ENCODE measurements around the gene ADGRV1. TPM values are rescaled to one million over a fixed set of nuclear protein-coding genes. Genes with fewer than 3 reads are reported as not detected.

ADGRV1 gene
- polyA plus RNA-seq, 3 donors: 10.2 to 14.8 (median 10.6) TPM

GRCh38 chr5:91121347-91121993 is 562.9 kb downstream of the ADGRV1 start:
- DNase-seq (ENCODE audit: low read depth in 3 of 3, low spot score in 2 of 3): no peak

DNA sequence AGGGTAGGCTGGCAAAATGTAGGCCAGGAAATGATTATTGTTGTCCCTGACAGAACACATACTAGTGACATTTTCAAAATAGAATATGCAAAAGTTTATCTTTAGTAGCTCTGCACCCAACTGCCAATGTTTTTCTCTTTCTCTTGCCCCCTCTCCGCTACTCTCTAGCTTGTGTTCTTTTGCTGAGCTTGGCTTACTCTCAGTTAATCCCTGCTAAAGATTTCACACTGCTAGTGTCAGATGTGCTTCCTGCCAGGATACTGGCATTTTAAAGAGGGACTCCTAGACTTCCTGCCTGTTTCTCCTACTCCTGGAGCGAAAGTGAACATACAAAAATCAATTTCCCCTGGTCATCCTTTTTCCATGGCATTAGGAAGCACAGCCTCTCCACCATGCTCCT is 564.1 kb downstream of the ADGRV1 start:
- DNase-seq (ENCODE audit: low read depth in 3 of 3, low spot score in 2 of 3): no peak

DNA sequence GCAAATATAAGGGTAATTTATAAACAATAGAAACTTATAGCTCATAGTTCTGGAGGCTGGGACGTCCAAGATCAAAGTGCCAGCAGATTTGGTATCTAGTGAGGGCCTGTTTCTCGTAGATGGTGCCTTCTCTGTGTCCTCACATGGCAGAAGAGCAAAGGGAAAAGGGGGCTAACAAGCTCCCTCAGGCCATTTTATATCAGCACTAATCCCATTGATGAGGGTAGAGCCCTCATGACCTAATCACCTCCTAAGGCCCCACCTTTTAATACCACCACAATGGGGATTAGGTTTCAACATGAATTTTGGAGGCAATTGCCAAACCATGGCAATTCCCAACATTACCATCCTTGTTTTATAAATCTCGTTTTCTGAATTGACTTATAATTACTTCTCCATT is 564.7 kb downstream of the ADGRV1 start:
- no peak for DNase-seq (ENCODE audit: low read depth in 3 of 3, low spot score in 2 of 3)

DNA sequence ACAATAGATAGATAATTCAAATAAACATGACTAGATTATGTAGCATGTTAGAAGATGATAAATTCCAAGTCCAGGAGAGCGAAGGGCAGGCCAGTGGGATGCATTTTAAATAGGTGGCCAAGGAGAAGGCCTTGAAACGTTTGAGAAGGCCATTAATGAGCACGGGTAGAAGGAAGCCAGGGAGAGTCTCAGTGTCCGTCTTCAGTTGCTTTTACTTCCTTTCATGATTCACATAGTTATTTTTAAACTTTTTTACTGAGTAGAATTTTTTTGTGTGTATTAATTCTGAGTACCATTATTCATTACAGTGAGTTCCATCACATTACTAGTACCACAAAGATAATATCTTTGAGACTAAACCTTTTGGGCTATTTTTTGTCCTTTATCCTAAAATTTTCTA is 565.3 kb downstream of the ADGRV1 start:
- no peak for DNase-seq (ENCODE audit: low read depth in 3 of 3, low spot score in 2 of 3)

- no peak for DNase-seq (ENCODE audit: low read depth in 3 of 3, low spot score in 2 of 3)
Observed at GRCh38 chr5:91125916-91126315, 567.3 kb downstream of the ADGRV1 start.

- DNase-seq (ENCODE audit: low read depth in 3 of 3, low spot score in 2 of 3): no peak
Observed at GRCh38 chr5:91126448-91126847, 567.9 kb downstream of the ADGRV1 start.

GRCh38 chr5:91126888-91127287 is 568.3 kb downstream of the ADGRV1 start:
- DNase-seq (ENCODE audit: low read depth in 3 of 3, low spot score in 2 of 3): no peak

- no peak for DNase-seq (ENCODE audit: low read depth in 3 of 3, low spot score in 2 of 3)
Observed at GRCh38 chr5:91127456-91128081, 569.0 kb downstream of the ADGRV1 start.

- DNase-seq (ENCODE audit: low read depth in 3 of 3, low spot score in 2 of 3): no peak
Observed at GRCh38 chr5:91128604-91129003, 570.0 kb downstream of the ADGRV1 start.

DNA sequence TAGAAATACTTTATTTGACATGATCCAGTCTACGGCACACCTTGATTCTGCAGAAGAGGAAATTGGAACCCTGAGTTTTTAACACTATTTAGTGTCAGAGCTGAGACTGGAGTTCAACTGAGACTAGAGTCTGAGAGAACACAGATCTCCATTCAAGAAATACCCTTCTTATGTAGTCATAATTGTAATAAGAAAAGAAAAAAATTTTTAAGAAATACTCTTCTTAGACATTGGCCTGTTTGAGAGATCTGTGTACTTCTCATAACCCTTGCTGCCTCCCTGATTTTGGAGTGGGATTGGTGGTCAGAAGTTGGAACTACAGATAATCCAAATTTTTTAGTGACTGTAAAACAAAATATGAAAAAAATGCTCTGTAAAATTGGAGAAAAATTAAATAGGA is 571.2 kb downstream of the ADGRV1 start:
- no peak for DNase-seq (ENCODE audit: low read depth in 3 of 3, low spot score in 2 of 3)

GRCh38 chr5:91130759-91131158 is 572.2 kb downstream of the ADGRV1 start:
- no peak for DNase-seq (ENCODE audit: low read depth in 3 of 3, low spot score in 2 of 3)

DNA sequence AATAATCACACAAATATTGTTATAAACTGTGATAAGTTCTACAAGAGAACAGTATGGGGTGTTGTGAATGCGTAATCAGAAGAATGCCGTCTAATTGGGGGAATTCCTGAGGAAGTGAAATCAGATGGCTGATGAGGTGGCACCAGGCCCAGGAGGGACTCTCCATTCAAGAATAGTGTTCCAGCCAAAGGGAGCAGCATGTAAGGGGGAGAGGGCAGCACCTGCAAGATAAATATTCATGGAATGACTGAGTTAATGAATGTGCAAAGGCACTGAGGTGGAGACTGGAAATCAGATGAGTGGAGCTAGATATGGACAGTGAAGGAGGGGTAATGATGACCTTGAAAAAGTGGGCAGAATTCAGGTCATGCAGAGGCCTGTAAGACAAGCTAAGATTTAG is 574.0 kb downstream of the ADGRV1 start:
- DNase-seq (ENCODE audit: low read depth in 3 of 3, low spot score in 2 of 3): no peak

- DNase-seq (ENCODE audit: low read depth in 3 of 3, low spot score in 2 of 3): no peak
Observed at GRCh38 chr5:91133183-91133582, 574.6 kb downstream of the ADGRV1 start.

DNA sequence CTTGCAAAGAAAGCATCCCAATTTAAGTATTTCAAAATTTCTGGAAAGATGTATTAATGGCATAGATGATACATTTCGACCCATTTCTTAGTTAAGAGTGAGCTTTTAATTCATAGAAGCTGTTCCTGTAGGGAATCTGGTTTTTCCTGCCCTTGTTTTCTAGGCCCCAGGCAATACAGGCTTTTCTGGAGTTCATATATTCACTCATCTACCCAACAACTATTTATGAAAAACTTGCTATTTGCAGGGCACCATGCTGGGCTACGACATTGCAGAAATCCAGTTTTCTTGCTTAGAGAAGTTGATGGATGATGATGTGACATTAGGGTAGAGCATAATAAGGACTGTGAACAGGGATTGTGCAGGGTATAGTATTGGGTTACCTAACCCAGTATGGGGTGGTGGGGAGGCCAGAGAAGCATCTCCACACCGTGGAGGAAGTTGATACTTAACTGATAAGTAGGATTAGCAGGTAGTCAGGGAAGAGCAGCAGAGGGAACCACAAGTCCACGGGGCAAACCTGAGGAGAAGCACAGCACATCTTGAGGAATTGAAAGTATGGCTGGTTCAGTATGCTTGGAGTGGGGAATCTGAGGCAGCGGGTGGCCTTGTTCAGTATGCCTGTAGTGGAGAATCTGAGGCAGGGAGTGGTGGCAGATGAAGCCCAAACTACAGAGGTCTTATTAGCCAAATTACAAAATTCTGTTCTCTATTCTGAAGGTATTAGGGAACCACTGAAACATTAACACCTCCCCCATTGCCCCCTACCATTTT is 577.1 kb downstream of the ADGRV1 start:
- DNase-seq (ENCODE audit: low read depth in 3 of 3, low spot score in 2 of 3): no peak

GRCh38 chr5:91136271-91136670 is 577.7 kb downstream of the ADGRV1 start:
- DNase-seq (ENCODE audit: low read depth in 3 of 3, low spot score in 2 of 3): no peak

GRCh38 chr5:91137647-91138046 is 579.0 kb downstream of the ADGRV1 start:
- DNase-seq (ENCODE audit: low read depth in 3 of 3, low spot score in 2 of 3): no peak

DNA sequence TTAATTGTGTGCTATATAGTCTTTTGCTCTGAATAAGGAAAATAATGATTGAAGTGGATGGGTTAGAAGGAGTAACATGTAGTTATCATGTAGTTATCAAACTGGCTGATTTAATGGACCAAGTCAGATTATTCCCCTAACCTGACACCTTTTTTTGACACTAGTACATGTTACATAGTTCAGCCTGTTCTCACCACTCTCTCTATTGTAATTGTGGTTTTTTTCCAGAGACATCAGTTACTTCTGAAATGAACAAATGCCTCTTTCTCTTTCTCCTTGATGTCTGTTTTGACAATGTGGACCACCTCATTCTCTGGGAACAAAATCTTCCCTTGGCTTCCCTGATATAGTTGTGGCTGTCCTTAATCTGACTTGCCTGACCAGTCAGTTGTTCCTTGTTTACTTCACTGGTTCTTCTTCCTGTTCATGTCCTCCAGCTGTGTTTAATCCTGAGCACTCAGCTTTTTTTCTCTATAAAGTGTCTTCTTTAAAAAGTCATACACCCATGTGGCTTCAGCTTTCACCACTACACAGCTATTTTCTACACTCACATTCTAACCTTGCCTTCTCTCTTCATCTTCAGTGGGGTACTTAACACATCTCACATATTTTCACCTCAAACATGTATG is 581.1 kb downstream of the ADGRV1 start:
- DNase-seq (ENCODE audit: low read depth in 3 of 3, low spot score in 2 of 3): no peak

- no peak for DNase-seq (ENCODE audit: low read depth in 3 of 3, low spot score in 2 of 3)
Observed at GRCh38 chr5:91140657-91141056, 582.1 kb downstream of the ADGRV1 start.

GRCh38 chr5:91141642-91142041 is 583.0 kb downstream of the ADGRV1 start:
- no peak for DNase-seq (ENCODE audit: low read depth in 3 of 3, low spot score in 2 of 3)

GRCh38 chr5:91142386-91142785 is 583.8 kb downstream of the ADGRV1 start:
- no peak for DNase-seq (ENCODE audit: low read depth in 3 of 3, low spot score in 2 of 3)

- no peak for DNase-seq (ENCODE audit: low read depth in 3 of 3, low spot score in 2 of 3)
Observed at GRCh38 chr5:91142819-91143218, 584.2 kb downstream of the ADGRV1 start.
